HCT116 (cell line): Measurements from ENCODE around the gene KRTAP10-10. TPM values are rescaled to one million over a fixed set of nuclear protein-coding genes. Genes with fewer than 3 reads are reported as not detected.

Experiments
- ATAC-seq: fragments of 200-7000 bp; cut with Tn5 transposase; 2 replicates; pipeline ENCODE4 v1.9.1; 2020; ENCODE audit warnings: mild to moderate bottlenecking, moderate library complexity
- BruUV-seq: library from RNA; stranded (reverse); fragments of 400-500 nt; replicated peaks from 2 replicates; lab custom pipeline; 2021; lab: Mats Ljungman, UMichigan
- CTCF ChIA-PET: fragments of 300-600 bp; sonication (Branson Sonifier 250); formaldehyde crosslinking; loops from one replicate; lab custom pipeline; 2021; ENCODE audit warnings: antibody characterized with exemption; lab: Charles Lee
- POLR2A ChIA-PET: fragments of 300-600, 350-600 bp; sonication (Branson Sonifier 250); formaldehyde crosslinking; loops from one replicate; lab custom pipeline; 2021; ENCODE audit warnings: antibody characterized with exemption; lab: Charles Lee
- RAD21 ChIA-PET, 2 experiments: fragments of 300-600 bp; sonication (Branson Sonifier 250); formaldehyde crosslinking; loops; one replicate each; lab custom pipeline; 2023; ENCODE audit warnings: low total read pairs in 2 of 2; ENCODE audit not compliant: uncharacterized antibody in 2 of 2, unreplicated experiment in 2 of 2, low non-redundant PET in 1 of 2; lab: Charles Lee
- DNase-seq: peaks from one replicate; pipeline ENCODE4 v3.0.0-alpha.2; 2010; ENCODE audit warnings: low read depth, low spot score
- H2AFZ ChIP-seq: fragments of 200-600 bp; shearing (Covaris generic), sonication (generic); 2 replicates; pipeline ENCODE4 v1.6.1; 2017; ENCODE audit warnings: low read depth, mixed run types, mixed read lengths, antibody characterized with exemption, low read length; ENCODE audit not compliant: poor library complexity, severe bottlenecking
- H3K27ac ChIP-seq: 2 replicates; pipeline ENCODE4 v1.5.1; 2012; ENCODE audit warnings: low read depth, low read length
- H3K27me3 ChIP-seq: fragments of 200-600 bp; sonication (generic); 2 replicates; pipeline ENCODE4 v1.6.1; 2016; ENCODE audit warnings: mixed run types, low read length, mixed read lengths; ENCODE audit not compliant: insufficient read depth
- H3K36me3 ChIP-seq, 2 experiments: fragments of 200-500 bp in 1 of 2; fragments of 200-600 bp in 1 of 2; sonication (Bioruptor generic) in 1 of 2; sonication (generic) in 1 of 2; 2 replicates each; pipeline versions ENCODE4 v1.5.1 to v1.6.1; 2014 to 2016; ENCODE audit warnings: low read length in 2 of 2, inconsistent platforms in 1 of 2, mixed read lengths in 1 of 2, mixed run types in 1 of 2; ENCODE audit not compliant: insufficient read depth in 2 of 2, control insufficient read depth in 1 of 2
- H3K4me1 ChIP-seq, 2 experiments: fragments of 200-600 bp in 1 of 2; sonication (generic) in 1 of 2; 2 replicates each; pipeline versions ENCODE4 v1.5.1 to v1.6.1; 2012 to 2017; ENCODE audit warnings: low read length in 2 of 2, inconsistent platforms in 1 of 2, mild to moderate bottlenecking in 1 of 2, mixed read lengths in 1 of 2, mixed run types in 1 of 2, moderate library complexity in 1 of 2; ENCODE audit not compliant: insufficient read depth in 2 of 2, control insufficient read depth in 1 of 2
- H3K4me2 ChIP-seq: fragments of 200-600 bp; sonication (generic); 2 replicates; pipeline ENCODE4 v1.6.1; 2017; ENCODE audit warnings: mixed run types, low read length, mixed read lengths
- H3K4me3 ChIP-seq, 2 experiments: fragments of 200-600 bp in 1 of 2; sonication (generic) in 1 of 2; replicated peaks in 1 of 2; 2 replicates each; pipeline ENCODE4 v1.5.1; 2011 to 2016; ENCODE audit warnings: low read length in 2 of 2, control low read depth in 1 of 2, low read depth in 1 of 2, mild to moderate bottlenecking in 1 of 2, mixed read lengths in 1 of 2, mixed run types in 1 of 2
- H3K79me2 ChIP-seq: fragments of 200-600 bp; sonication (generic); 2 replicates; pipeline ENCODE4 v1.6.1; 2017; ENCODE audit warnings: mild to moderate bottlenecking, mixed run types, low read length, moderate library complexity, mixed read lengths; ENCODE audit not compliant: insufficient read depth
- H3K9ac ChIP-seq: fragments of 200-600 bp; sonication (generic); 2 replicates; pipeline ENCODE4 v1.6.1; 2016; ENCODE audit warnings: low read length, mixed read lengths
- H3K9me2 ChIP-seq: fragments of 200-600 bp; sonication (generic), shearing (Covaris generic); 2 replicates; pipeline ENCODE4 v1.6.1; 2017; ENCODE audit warnings: mixed run types, mild to moderate bottlenecking, moderate library complexity; ENCODE audit not compliant: insufficient read depth
- H3K9me3 ChIP-seq, 2 experiments: fragments of 200-500 bp in 1 of 2; fragments of 200-600 bp in 1 of 2; sonication (Bioruptor generic) in 1 of 2; sonication (generic) in 1 of 2; 2 replicates each; pipeline ENCODE4 v1.6.1; 2014 to 2017; ENCODE audit warnings: low read length in 2 of 2, mixed read lengths in 2 of 2, inconsistent platforms in 1 of 2, low read depth in 1 of 2, mild to moderate bottlenecking in 1 of 2, mixed run types in 1 of 2, moderate library complexity in 1 of 2; ENCODE audit not compliant: control insufficient read depth in 1 of 2, insufficient read depth in 1 of 2
- H4K20me1 ChIP-seq: fragments of 200-600 bp; sonication (generic), shearing (Covaris generic); 2 replicates; pipeline ENCODE4 v1.6.1; 2017; ENCODE audit warnings: mixed run types, mild to moderate bottlenecking, moderate library complexity; ENCODE audit not compliant: insufficient read depth
- CBX3 ChIP-seq: IDR thresholded peaks from 2 replicates; pipeline ENCODE4 v1.6.1; 2012; ENCODE audit warnings: low read depth
- CEBPB ChIP-seq: IDR thresholded peaks from 2 replicates; pipeline ENCODE4 v1.6.1; 2012; ENCODE audit warnings: low read depth
- EGR1 ChIP-seq: IDR thresholded peaks from 2 replicates; pipeline ENCODE4 v1.6.1; 2012; ENCODE audit warnings: low read depth
- ELF1 ChIP-seq: IDR thresholded peaks from 2 replicates; pipeline ENCODE4 v1.6.1; 2012; ENCODE audit warnings: low read depth, borderline replicate concordance
- EZH2 ChIP-seq: fragments of 200-600 bp; sonication (generic); IDR thresholded peaks from 2 replicates; pipeline ENCODE4 v1.6.1; 2017; ENCODE audit warnings: antibody characterized with exemption, mixed run types
- POLR2A ChIP-seq: IDR thresholded peaks from 2 replicates; pipeline ENCODE4 v1.7.0; 2011; ENCODE audit warnings: borderline replicate concordance; ENCODE audit not compliant: insufficient read depth, insufficient read length; ENCODE audit errors: extremely low read depth
- POLR2AphosphoS5 ChIP-seq: IDR thresholded peaks from 2 replicates; pipeline ENCODE4 v1.6.1; 2011; ENCODE audit warnings: mild to moderate bottlenecking, low read depth, low read length, moderate library complexity
- RAD21 ChIP-seq: IDR thresholded peaks from 2 replicates; pipeline ENCODE4 v1.6.1; 2012; ENCODE audit warnings: low read depth, mild to moderate bottlenecking
- REST ChIP-seq: IDR thresholded peaks from 2 replicates; pipeline ENCODE4 v1.6.1; 2012; ENCODE audit warnings: low read depth
- TCF7L2 ChIP-seq: IDR thresholded peaks from 2 replicates; pipeline ENCODE4 v1.7.0; 2011; ENCODE audit warnings: borderline replicate concordance, inconsistent platforms; ENCODE audit not compliant: insufficient read depth, insufficient read length; ENCODE audit errors: extremely low read depth
- ZBTB33 ChIP-seq: IDR thresholded peaks from 2 replicates; pipeline ENCODE4 v1.6.1; 2011; ENCODE audit warnings: mild to moderate bottlenecking, low read length, moderate library complexity; ENCODE audit not compliant: insufficient replicate concordance; ENCODE audit errors: extremely low read depth
- ZNF274 ChIP-seq: fragments of 200-500 bp; sonication (Bioruptor generic); IDR thresholded peaks from 2 replicates; pipeline ENCODE4 v1.6.1; 2014; ENCODE audit warnings: mild to moderate bottlenecking, low read depth, low read length, inconsistent platforms
- intact Hi-C: fragments of 100-400 bp; cut with micrococcal nuclease; formaldehyde crosslinking; loops from 2 replicates; pipeline ENCODE4 v1.10.0; 2022
- total RNA-seq: library from RNA; stranded (reverse); gene quantifications from one replicate; pipeline ENCODE4 v1.2.1, GENCODE V29; 2021; ENCODE audit not compliant: unreplicated experiment

KRTAP10-10 gene
- total RNA-seq, 1 experiment from 2014 or later, result not detected

GRCh38 chr21:44671911-44672310 is 34.8 kb downstream of the KRTAP10-10 start:
- intact Hi-C loops, result loop anchor here (10.0 kb wide), 1 partner anchor 107 kb away; no protein-coding TSS in a partner anchor
- TF ChIP-seq CBX3, result no peak
- TF ChIP-seq TCF7L2, result no peak
- TF ChIP-seq POLR2AphosphoS5, result no peak
- no peak for TF ChIP-seq POLR2A
- TF ChIP-seq ZNF274, result no peak
- no peak for TF ChIP-seq RAD21
- Histone ChIP-seq H3K9ac (no peak overlapping the region), H3K9me3 (0 out of 4 replicates have a peak, but pooled peaks cover 0 to 3% of the 10 kb centered on the region in 2 experiments), H3K9me2 (no peaks in the 10 kb centered on the region), H3K36me3 (no peaks in the 10 kb centered on the region), H3K27me3 (peaks cover 5% of the 10 kb centered on the region; the same call in 1 of the 2 replicates), H3K4me2 (no peak overlapping the region), H4K20me1 (no peaks in the 10 kb centered on the region), H3K27ac (no peak overlapping the region), H3K79me2 (no peaks in the 10 kb centered on the region), H3K4me1 (no peaks in the 10 kb centered on the region), H2AFZ (no peak overlapping the region), H3K4me3 (no peak overlapping the region)
- BruUV-seq, result no TSS peak
- ChIA-PET RAD21 (no interaction called here), POLR2A (no interaction called here), CTCF (no interaction called here)
- ATAC-seq (no peak), DNase-seq (no peak)

DNA sequence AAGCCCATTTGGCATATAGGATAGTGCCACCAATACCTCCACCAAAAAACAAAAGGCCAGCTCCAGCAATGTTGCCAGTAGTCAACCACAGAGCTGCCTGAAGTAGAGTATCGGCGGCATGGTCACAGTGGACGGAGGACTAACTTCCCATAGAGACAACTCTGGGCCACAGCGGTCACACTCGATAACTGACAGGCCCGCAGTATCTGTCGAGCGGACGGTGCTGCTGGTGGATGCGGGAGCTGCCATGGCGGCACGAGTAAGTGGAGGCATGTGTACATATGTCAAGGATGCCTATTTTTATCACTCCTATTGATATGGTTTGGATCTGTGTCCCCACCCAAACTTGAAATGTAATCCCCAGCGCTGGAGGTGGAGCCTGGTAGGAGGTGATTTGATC is 40.7 kb downstream of the KRTAP10-10 start:
- no peak overlapping the region for H3K4me3 ChIP-seq
- DNase-seq, result no peak
- H3K9me3 ChIP-seq, result 0 out of 4 replicates have a peak, but pooled peaks cover 0 to 1% of the 10 kb centered on the region in 2 experiments
- intact Hi-C loops, result loop anchor here (10.0 kb wide), 1 partner anchor 113 kb away; no protein-coding TSS in a partner anchor
- ATAC-seq, result no peak
- ChIA-PET CTCF (no interaction called here), RAD21 (no interaction called here), POLR2A (no interaction called here)
- H3K9ac ChIP-seq, result no peak overlapping the region
- no peaks in the 10 kb centered on the region for H4K20me1 ChIP-seq
- no TSS peak for BruUV-seq
- no peak overlapping the region for H2AFZ ChIP-seq
- H3K79me2 ChIP-seq, result no peaks in the 10 kb centered on the region
- no peaks in the 10 kb centered on the region for H3K4me1 ChIP-seq
- no peak overlapping the region for H3K27ac ChIP-seq
- no peaks in the 10 kb centered on the region for H3K9me2 ChIP-seq
- peaks cover 6% of the 10 kb centered on the region; the same call in 1 of the 2 replicates for H3K27me3 ChIP-seq
- no peak for TF ChIP-seq REST
- TF ChIP-seq POLR2A, result no peak
- TF ChIP-seq CEBPB, result no peak
- TF ChIP-seq ZBTB33, result no peak
- no peak for TF ChIP-seq EZH2
- TF ChIP-seq EGR1, result no peak
- TF ChIP-seq ELF1, result no peak
- H3K36me3 ChIP-seq, result no peaks in the 10 kb centered on the region
- H3K4me2 ChIP-seq, result no peak overlapping the region
